ENCODE measurements around the gene GPR157. TPM values are rescaled to one million over a fixed set of nuclear protein-coding genes. Genes with fewer than 3 reads are reported as not detected.
A peak's percentile ranks its signal among the peaks of the same experiment; 100 is the strongest.

Gene GPR157
- polyA plus RNA-seq, 2 of the 4 experiments (the other 2 are of a cell fraction) = 3.6 to 4.7 TPM

- TF ChIP-seq SMC3 (IDR thresholded peaks at IDR 0.05) (no peak), E2F6 (IDR thresholded peaks at IDR 0.05; ENCODE audit: borderline replicate concordance, low read depth) (no peak), PBX3 (IDR thresholded peaks at IDR 0.05) (no peak)
Measured at GRCh38 chr1:9106286-9106685, 22.6 kb downstream of the GPR157 start (continued).

- DNase-seq (ENCODE audit: low read depth in 1 of 2, low spot score in 1 of 2) = no peak
- no peak for ATAC-seq
- CTCF ChIA-PET = interaction anchor here (0.5 to 6.1 kb wide), 4 partner anchors 91 to 383 kb away, joined by 3 to 36 read pairs (median 5); no protein-coding TSS in a partner anchor
- H3K27ac ChIP-seq = no peak overlapping the region
- POLR2A ChIA-PET = no interaction called here
- H3K9me3 ChIP-seq = no peaks in the 10 kb centered on the region
- no peak for TF ChIP-seq RCOR1 (IDR thresholded peaks at IDR 0.05; ENCODE audit: low read depth, low read length)
- no peak for TF ChIP-seq ESRRA (IDR thresholded peaks at IDR 0.05; ENCODE audit: borderline replicate concordance, low read length)
- no peak for TF ChIP-seq BHLHE40 (IDR thresholded peaks at IDR 0.05; ENCODE audit: low read depth, low read length)
- no peak for TF ChIP-seq FOXS1 (CRISPR knock-in tag; IDR thresholded peaks at IDR 0.05)
- TF ChIP-seq NPAS2 (CRISPR knock-in tag; IDR thresholded peaks at IDR 0.05; ENCODE audit: borderline replicate concordance) = no peak
- TF ChIP-seq E2F6 (IDR thresholded peaks at IDR 0.05; ENCODE audit: borderline replicate concordance, low read depth) = no peak
- TF ChIP-seq EP300 (IDR thresholded peaks at IDR 0.05) = no peak
- no peak for TF ChIP-seq JUN (IDR thresholded peaks at IDR 0.05)
- no peak for TF ChIP-seq MYC (IDR thresholded peaks at IDR 0.05; ENCODE audit: borderline replicate concordance, low read length)
- no peak for TF ChIP-seq MAZ (IDR thresholded peaks at IDR 0.05; ENCODE audit: borderline replicate concordance, low read depth, low read length)
- no peak for TF ChIP-seq ZC3H11A (IDR thresholded peaks at IDR 0.05)
- no peak for TF ChIP-seq KDM1A (IDR thresholded peaks at IDR 0.05; ENCODE audit: low read depth)
- no peak for TF ChIP-seq GATA3 (IDR thresholded peaks at IDR 0.05; ENCODE audit: borderline replicate concordance)
- no peak for TF ChIP-seq POLR2A (IDR thresholded peaks at IDR 0.05; ENCODE audit: low read length)
- TF ChIP-seq MAX (IDR thresholded peaks at IDR 0.05) = no peak
- FAIRE-seq = no peak
- peaks cover 8% of the 10 kb centered on the region for H3K4me1 ChIP-seq
- H3K4me2 ChIP-seq = no peak overlapping the region
- no peak overlapping the region for H3K4me3 ChIP-seq
- WGBS (ENCODE audit: missing lambda C conversion rate) = 94% methylated on average over 9 of the region's 22 CpGs
Measured at GRCh38 chr1:9105336-9105867, 23.5 kb downstream of the GPR157 start.

GRCh38 chr1:9101510-9102146 lies 27.3 kb downstream of the GPR157 start:
- TF ChIP-seq RAD21 (conservative IDR thresholded peaks at IDR 0.05 in 1 of 2, IDR thresholded peaks at IDR 0.05 in 1 of 2) (peak; percentile 67 to 70), NR3C1 (IDR thresholded peaks at IDR 0.05) (no peak), BHLHE40 (IDR thresholded peaks at IDR 0.05; ENCODE audit: low read depth, low read length) (no peak), EP300 (IDR thresholded peaks at IDR 0.05) (no peak), CTCF (IDR thresholded peaks at IDR 0.05) (peak; percentile 59), SMC3 (IDR thresholded peaks at IDR 0.05) (peak; percentile 60), HEYL (CRISPR knock-in tag; IDR thresholded peaks at IDR 0.05) (no peak)
- H3K9me3 ChIP-seq = no peaks in the 10 kb centered on the region
- ChIA-PET CTCF (interaction anchor here (0.6 to 6.1 kb wide), 21 partner anchors 9 to 201 kb away, joined by 3 to 36 read pairs (median 5); no protein-coding TSS in a partner anchor), POLR2A (interaction anchor here (1.1 kb wide), 1 partner anchor 97 kb away, joined by 3 read pairs; no protein-coding TSS in a partner anchor)
- FAIRE-seq = no peak
- H3K4me2 ChIP-seq = no peak overlapping the region
- 30% methylated on average over 4 of the region's 4 CpGs for WGBS (ENCODE audit: missing lambda C conversion rate)
- peak; percentile 51 to 58 for DNase-seq (ENCODE audit: low read depth in 1 of 2, low spot score in 1 of 2)
- H3K4me1 ChIP-seq = no peaks in the 10 kb centered on the region
- no peak overlapping the region for H3K4me3 ChIP-seq
- H3K27ac ChIP-seq = no peak overlapping the region
- ATAC-seq = peak; percentile 95 to 96
